ENCODE data around the gene TMEM175. TPM values are rescaled to one million over a fixed set of nuclear protein-coding genes. Genes with fewer than 3 reads are reported as not detected.

TMEM175 gene
- total RNA-seq (2014; rRNA removed; shearing (Covaris generic); ENCODE audit: low replicate concordance) = 14.1 and 15.0 TPM in 2 replicates

GRCh38 chr4:931960-932712 lies at the start of gene TMEM175, which contains the start of gene GAK:
TMEM175 (plus strand) TSS chr4:932460; CDS start chr4:947740, 15,280 bp downstream.
GAK (minus strand) TSS chr4:932316; CDS start chr4:932187, 129 bp downstream.
- DNase-seq = peak; percentile 90
- Histone ChIP-seq H3K27me3 (no peaks in the 10 kb centered on the region), H3K4me3 (peak within 1 kb of the TSS; percentile 85), H3K36me3 (no peaks in the 10 kb centered on the region), H3K9me3 (no peaks in the 10 kb centered on the region)

- DNase-seq = no peak
- Histone ChIP-seq H3K27me3 (no peaks in the 10 kb centered on the region), H3K9me3 (no peaks in the 10 kb centered on the region), H3K4me3 (no peak overlapping the region), H3K36me3 (0 out of 2 replicates have a peak, but pooled peaks cover 3% of the 10 kb centered on the region)
These were observed 49.6 kb upstream of the TMEM175 start for GRCh38 chr4:882646-883045.

GRCh38 chr4:883377-884095 lies 48.7 kb upstream of the TMEM175 start:
- no peaks in the 10 kb centered on the region for H3K36me3 ChIP-seq

GRCh38 chr4:884259-884658 lies 48.0 kb upstream of the TMEM175 start:
- no peaks in the 10 kb centered on the region for H3K27me3 ChIP-seq
- no peak for DNase-seq
- no peaks in the 10 kb centered on the region for H3K36me3 ChIP-seq
- H3K4me3 ChIP-seq = no peak overlapping the region
- no peaks in the 10 kb centered on the region for H3K9me3 ChIP-seq

More at GRCh38 chr4:883377-884095, 48.7 kb upstream of the TMEM175 start:
- DNase-seq = no peak
- Histone ChIP-seq H3K27me3 (no peaks in the 10 kb centered on the region), H3K9me3 (no peaks in the 10 kb centered on the region), H3K4me3 (no peak overlapping the region)

- H3K27me3 ChIP-seq = no peaks in the 10 kb centered on the region
- no peak overlapping the region for H3K4me3 ChIP-seq
- no peak for DNase-seq
- no peaks in the 10 kb centered on the region for H3K9me3 ChIP-seq
- no peaks in the 10 kb centered on the region for H3K36me3 ChIP-seq
These were observed 47.4 kb upstream of the TMEM175 start for GRCh38 chr4:884896-885295.

- no peaks in the 10 kb centered on the region for H3K36me3 ChIP-seq
- DNase-seq = no peak
These were observed 46.9 kb upstream of the TMEM175 start for GRCh38 chr4:885353-885752.

GRCh38 chr4:886244-886643 lies 46.0 kb upstream of the TMEM175 start:
- Histone ChIP-seq H3K4me3 (no peak overlapping the region), H3K27me3 (no peaks in the 10 kb centered on the region), H3K36me3 (no peaks in the 10 kb centered on the region), H3K9me3 (no peaks in the 10 kb centered on the region)
- DNase-seq = no peak

More at GRCh38 chr4:885353-885752, 46.9 kb upstream of the TMEM175 start:
- Histone ChIP-seq H3K9me3 (no peaks in the 10 kb centered on the region), H3K4me3 (no peak overlapping the region), H3K27me3 (no peaks in the 10 kb centered on the region)

GRCh38 chr4:887034-887763 lies 45.1 kb upstream of the TMEM175 start:
- H3K4me3 ChIP-seq = no peak overlapping the region
- DNase-seq = no peak
- H3K27me3 ChIP-seq = no peaks in the 10 kb centered on the region
- no peaks in the 10 kb centered on the region for H3K9me3 ChIP-seq
- no peaks in the 10 kb centered on the region for H3K36me3 ChIP-seq

GRCh38 chr4:888029-888428 lies 44.2 kb upstream of the TMEM175 start:
- no peaks in the 10 kb centered on the region for H3K9me3 ChIP-seq
- H3K4me3 ChIP-seq = no peak overlapping the region
- no peaks in the 10 kb centered on the region for H3K27me3 ChIP-seq
- no peak for DNase-seq
- no peaks in the 10 kb centered on the region for H3K36me3 ChIP-seq

GRCh38 chr4:889516-889915 lies 42.7 kb upstream of the TMEM175 start:
- DNase-seq = no peak
- Histone ChIP-seq H3K4me3 (no peak overlapping the region), H3K27me3 (no peaks in the 10 kb centered on the region), H3K36me3 (no peaks in the 10 kb centered on the region), H3K9me3 (no peaks in the 10 kb centered on the region)

- Histone ChIP-seq H3K9me3 (no peaks in the 10 kb centered on the region), H3K36me3 (no peaks in the 10 kb centered on the region), H3K4me3 (no peak overlapping the region)
These were observed 42.1 kb upstream of the TMEM175 start for GRCh38 chr4:890036-890695.

GRCh38 chr4:891747-892146 lies 40.5 kb upstream of the TMEM175 start:
- Histone ChIP-seq H3K4me3 (no peak overlapping the region), H3K36me3 (no peaks in the 10 kb centered on the region), H3K9me3 (no peaks in the 10 kb centered on the region), H3K27me3 (no peaks in the 10 kb centered on the region)
- no peak for DNase-seq

More at GRCh38 chr4:890036-890695, 42.1 kb upstream of the TMEM175 start:
- no peak for DNase-seq
- H3K27me3 ChIP-seq = no peaks in the 10 kb centered on the region

- H3K4me3 ChIP-seq = no peak overlapping the region
- no peak for DNase-seq
- no peaks in the 10 kb centered on the region for H3K27me3 ChIP-seq
- H3K36me3 ChIP-seq = no peaks in the 10 kb centered on the region
- H3K9me3 ChIP-seq = no peaks in the 10 kb centered on the region
These were observed 39.5 kb upstream of the TMEM175 start for GRCh38 chr4:892780-893179.

GRCh38 chr4:893276-893994 lies 38.8 kb upstream of the TMEM175 start:
- DNase-seq = no peak
- H3K4me3 ChIP-seq = no peak overlapping the region
- no peaks in the 10 kb centered on the region for H3K27me3 ChIP-seq
- H3K9me3 ChIP-seq = no peaks in the 10 kb centered on the region
- no peaks in the 10 kb centered on the region for H3K36me3 ChIP-seq

- no peak overlapping the region for H3K4me3 ChIP-seq
- H3K36me3 ChIP-seq = no peaks in the 10 kb centered on the region
- no peaks in the 10 kb centered on the region for H3K27me3 ChIP-seq
- no peaks in the 10 kb centered on the region for H3K9me3 ChIP-seq
- DNase-seq = no peak
These were observed 38.1 kb upstream of the TMEM175 start for GRCh38 chr4:893995-894705.

Measured in MG63 (cell line).